BJ (cell line): Measurements from ENCODE around the gene FBXO31. TPM values are rescaled to one million over a fixed set of nuclear protein-coding genes. Genes with fewer than 3 reads are reported as not detected.

ENCODE experiments used
- CTCF ChIA-PET: fragments of 350-600 bp; formaldehyde crosslinking; extraction: SDS; loops from one replicate; lab custom pipeline; 2021; ENCODE audit warnings: antibody characterized with exemption, inconsistent platforms; lab: Yijun Ruan, JAX
- POLR2A ChIA-PET: fragments of 300-600 bp; sonication (Branson Sonifier 250); formaldehyde crosslinking; extraction: SDS; loops from one replicate; lab custom pipeline; 2021; ENCODE audit warnings: antibody characterized with exemption; lab: Charles Lee
- DNase-seq: peaks from one replicate; pipeline ENCODE4 v3.0.0-alpha.2; 2011; ENCODE audit warnings: low read depth
- H3K27me3 ChIP-seq: 2 replicates; pipeline ENCODE4 v1.6.0; 2011; ENCODE audit warnings: low read length; ENCODE audit not compliant: control insufficient read depth, insufficient read depth
- H3K36me3 ChIP-seq: 2 replicates; pipeline ENCODE4 v1.5.1; 2011; ENCODE audit warnings: low read length; ENCODE audit not compliant: control insufficient read depth, insufficient read depth
- H3K4me3 ChIP-seq: 2 replicates; pipeline ENCODE4 v1.5.1; 2011; ENCODE audit warnings: low read depth, mild to moderate bottlenecking, control low read depth, low read length
- CTCF ChIP-seq: IDR thresholded peaks from 2 replicates; pipeline ENCODE4 v1.5.1; 2011; ENCODE audit warnings: low read depth, mild to moderate bottlenecking, control low read depth, inconsistent platforms, low read length, moderate library complexity; ENCODE audit not compliant: insufficient read depth
- polyA plus RNA-seq: library from polyadenylated mRNA; depleted of rRNA; stranded (reverse); fragments of >200 nt; gene quantifications from 2 replicates; pipeline ENCODE4 v1.2.3, GENCODE V29; 2011

Gene FBXO31
- polyA plus RNA-seq, 1 experiment, result 24.8 TPM

GRCh38 chr16:87336434-87337240 lies 46.9 kb downstream of the FBXO31 start:
- H3K36me3 ChIP-seq, result peaks cover 21% of the 10 kb centered on the region
- no peak for TF ChIP-seq CTCF
- H3K27me3 ChIP-seq, result no peaks in the 10 kb centered on the region
- no peak overlapping the region for H3K4me3 ChIP-seq
- DNase-seq, result no peak
- ChIA-PET CTCF (interaction anchor here (0.6 to 1.1 kb wide), 2 partner anchors 39 to 48 kb away, joined by 3 read pairs; no protein-coding TSS in a partner anchor), POLR2A (no interaction called here)

- CTCF ChIA-PET, result interaction anchor here (0.6 to 1.4 kb wide), 5 partner anchors 10 to 49 kb away, joined by 3 to 4 read pairs (median 3); no protein-coding TSS in a partner anchor
- DNase-seq, result no peak
- Histone ChIP-seq H3K27me3 (no peaks in the 10 kb centered on the region), H3K36me3 (peaks cover 23% of the 10 kb centered on the region), H3K4me3 (no peak overlapping the region)
- POLR2A ChIA-PET, result no interaction called here
- no peak for TF ChIP-seq CTCF
These were observed 47.7 kb downstream of the FBXO31 start for GRCh38 chr16:87335625-87336433.

- CTCF ChIA-PET, result interaction anchor here (0.6 to 2.7 kb wide), 4 partner anchors 9 to 17 kb away, joined by 3 to 13 read pairs (median 4); no protein-coding TSS in a partner anchor
- Histone ChIP-seq H3K36me3 (peaks cover 31% of the 10 kb centered on the region), H3K27me3 (no peaks in the 10 kb centered on the region), H3K4me3 (no peak overlapping the region)
- TF ChIP-seq CTCF, result no peak
- no peak for DNase-seq
- POLR2A ChIA-PET, result no interaction called here
These were observed 48.6 kb downstream of the FBXO31 start for GRCh38 chr16:87334651-87335624.

- H3K27me3 ChIP-seq, result no peaks in the 10 kb centered on the region
- DNase-seq, result no peak
- ChIA-PET CTCF (interaction anchor here (0.9 to 2.7 kb wide), 2 partner anchors 10 to 50 kb away, joined by 3 to 13 read pairs; partner anchors contain the start of gene FBXO31), POLR2A (no interaction called here)
- no peak overlapping the region for H3K4me3 ChIP-seq
- H3K36me3 ChIP-seq, result peaks cover 29% of the 10 kb centered on the region
- TF ChIP-seq CTCF, result no peak
These were observed 49.8 kb downstream of the FBXO31 start for GRCh38 chr16:87333581-87334331.
